ENCODE measurements around the gene WDR88. TPM values are rescaled to one million over a fixed set of nuclear protein-coding genes. Genes with fewer than 3 reads are reported as not detected.

The WDR88 gene
- total RNA-seq, 1 experiment from 2014 or later, result not detected

DNA sequence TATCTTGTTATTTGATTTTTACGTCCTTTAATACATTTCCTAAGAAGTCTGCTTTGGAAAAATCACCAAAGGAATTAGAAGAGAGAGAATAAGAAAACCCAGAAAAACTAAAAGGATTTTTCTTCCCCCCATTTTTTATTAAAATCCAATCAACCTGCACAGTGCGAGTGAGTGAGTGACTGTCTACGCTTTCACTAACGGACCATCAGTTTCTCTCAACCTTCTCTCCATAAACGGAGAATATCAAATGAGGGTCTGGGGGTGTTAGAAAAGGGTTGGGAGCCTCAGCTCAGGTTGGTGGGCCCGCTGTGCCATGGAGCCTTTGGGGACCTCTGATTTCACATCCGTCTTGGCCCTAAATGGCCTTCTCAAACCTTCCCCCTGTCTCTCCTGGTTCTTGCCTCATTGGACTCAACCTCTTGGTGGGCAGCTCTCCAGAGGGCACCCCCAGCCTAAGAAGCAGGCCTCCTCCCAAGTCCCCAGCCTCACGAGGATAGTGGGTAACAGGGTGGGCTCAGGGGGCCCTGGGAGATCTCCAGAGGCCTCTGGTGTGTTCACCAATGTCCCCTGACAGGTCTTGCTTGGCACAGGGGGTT is 61.5 kb downstream of the WDR88 start:
- no peak overlapping the region for H3K9ac ChIP-seq (ENCODE audit: low read length)
- H3K27ac ChIP-seq (ENCODE audit: low read length), result no peak overlapping the region
- H3K9me3 ChIP-seq (ENCODE audit: low read length), result no peaks in the 10 kb centered on the region
- H3K27me3 ChIP-seq (ENCODE audit: low read length), result no peaks in the 10 kb centered on the region
- no peaks in the 10 kb centered on the region for H4K20me1 ChIP-seq (ENCODE audit: insufficient read depth, low read depth, low read length)
- H3K36me3 ChIP-seq (ENCODE audit: insufficient read depth, low read length), result no peaks in the 10 kb centered on the region
- no peaks in the 10 kb centered on the region for H3K4me1 ChIP-seq (ENCODE audit: low read length)
- H3K4me3 ChIP-seq (ENCODE audit: low read length), result no peak overlapping the region
- no peak for DNase-seq
- no peak overlapping the region for H3K4me2 ChIP-seq (ENCODE audit: low read depth, low read length, poor library complexity, severe bottlenecking)
- no peaks in the 10 kb centered on the region for H3K79me2 ChIP-seq (ENCODE audit: low read length)
- H2AFZ ChIP-seq (ENCODE audit: low read length), result no peak overlapping the region
- no peaks in the 10 kb centered on the region for H3K9me2 ChIP-seq (replicated peaks; ENCODE audit: insufficient read depth, low read length)

DNA sequence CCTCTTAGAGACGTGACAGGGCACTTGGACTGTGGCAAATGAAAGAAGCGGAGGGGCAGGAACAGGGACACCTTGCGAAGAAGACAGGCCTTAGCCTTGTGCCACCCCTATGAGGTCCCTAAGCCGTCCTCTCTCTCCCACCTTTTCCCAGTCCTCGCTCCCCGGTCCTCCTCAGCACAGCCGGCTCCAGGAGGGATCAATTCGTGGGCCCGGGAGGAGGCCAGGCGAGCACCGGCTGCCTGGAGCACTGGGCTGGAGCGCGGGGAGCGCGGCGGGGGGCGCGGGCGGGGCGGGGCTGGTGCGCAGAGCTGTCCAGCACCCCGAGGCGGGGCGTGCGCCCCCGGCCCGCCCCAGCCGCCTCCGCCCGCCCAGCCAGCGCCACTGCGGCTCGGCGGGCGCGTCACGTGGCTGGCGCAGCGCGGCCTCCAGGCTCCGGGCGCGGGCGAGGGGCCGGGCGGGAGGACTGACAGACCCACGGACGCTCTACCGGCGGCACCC is 62.0 kb downstream of the WDR88 start, which contains the start of gene LRP3:
Gene LRP3, plus strand, starts transcription at position 466 of the 498 bp plus-strand sequence. CDS start 456 bp downstream, outside the sequence.
- H2AFZ ChIP-seq (ENCODE audit: low read length), result no peak within 1 kb of the TSS
- no peaks in the 10 kb centered on the region for H3K36me3 ChIP-seq (ENCODE audit: insufficient read depth, low read length)
- H4K20me1 ChIP-seq (ENCODE audit: insufficient read depth, low read depth, low read length), result no peaks in the 10 kb centered on the region
- no peak for DNase-seq
- no peak within 1 kb of the TSS for H3K4me2 ChIP-seq (ENCODE audit: low read depth, low read length, poor library complexity, severe bottlenecking)
- no peak within 1 kb of the TSS for H3K9ac ChIP-seq (ENCODE audit: low read length)
- H3K4me3 ChIP-seq (ENCODE audit: low read length), result no peak within 1 kb of the TSS
- no peak within 1 kb of the TSS for H3K27ac ChIP-seq (ENCODE audit: low read length)
- no peaks in the 10 kb centered on the region for H3K4me1 ChIP-seq (ENCODE audit: low read length)
- H3K79me2 ChIP-seq (ENCODE audit: low read length), result no peaks in the 10 kb centered on the region
- no peaks in the 10 kb centered on the region for H3K9me2 ChIP-seq (replicated peaks; ENCODE audit: insufficient read depth, low read length)
- H3K9me3 ChIP-seq (ENCODE audit: low read length), result no peaks in the 10 kb centered on the region
- H3K27me3 ChIP-seq (ENCODE audit: low read length), result no peaks in the 10 kb centered on the region

DNA sequence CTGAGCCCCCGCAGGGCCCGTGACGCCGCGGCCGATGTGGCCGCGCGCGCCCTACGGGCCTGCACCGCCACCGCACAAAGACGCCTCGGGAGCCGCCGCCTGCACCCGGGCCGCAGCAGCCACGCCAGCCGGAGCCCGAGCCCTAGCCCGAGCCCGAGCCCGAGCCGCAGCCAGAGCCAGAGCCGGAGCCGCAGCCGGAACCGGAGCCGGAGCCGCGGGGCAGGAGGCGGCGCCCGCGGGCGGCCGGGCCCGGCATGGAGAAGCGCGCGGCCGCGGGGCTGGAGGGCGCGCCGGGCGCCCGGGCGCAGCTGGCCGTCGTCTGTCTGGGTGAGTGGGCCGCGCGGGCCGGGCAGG is 62.6 kb downstream of the WDR88 start:
- no peaks in the 10 kb centered on the region for H3K4me1 ChIP-seq (ENCODE audit: low read length)
- H3K4me3 ChIP-seq (ENCODE audit: low read length), result no peak overlapping the region
- H3K4me2 ChIP-seq (ENCODE audit: low read depth, low read length, poor library complexity, severe bottlenecking), result no peak overlapping the region
- no peak overlapping the region for H3K27ac ChIP-seq (ENCODE audit: low read length)
- no peaks in the 10 kb centered on the region for H3K9me2 ChIP-seq (replicated peaks; ENCODE audit: insufficient read depth, low read length)
- no peaks in the 10 kb centered on the region for H3K36me3 ChIP-seq (ENCODE audit: insufficient read depth, low read length)
- H3K79me2 ChIP-seq (ENCODE audit: low read length), result no peaks in the 10 kb centered on the region
- no peaks in the 10 kb centered on the region for H3K27me3 ChIP-seq (ENCODE audit: low read length)
- H3K9me3 ChIP-seq (ENCODE audit: low read length), result no peaks in the 10 kb centered on the region
- no peaks in the 10 kb centered on the region for H4K20me1 ChIP-seq (ENCODE audit: insufficient read depth, low read depth, low read length)
- DNase-seq, result no peak
- no peak overlapping the region for H3K9ac ChIP-seq (ENCODE audit: low read length)
- H2AFZ ChIP-seq (ENCODE audit: low read length), result no peak overlapping the region

DNA sequence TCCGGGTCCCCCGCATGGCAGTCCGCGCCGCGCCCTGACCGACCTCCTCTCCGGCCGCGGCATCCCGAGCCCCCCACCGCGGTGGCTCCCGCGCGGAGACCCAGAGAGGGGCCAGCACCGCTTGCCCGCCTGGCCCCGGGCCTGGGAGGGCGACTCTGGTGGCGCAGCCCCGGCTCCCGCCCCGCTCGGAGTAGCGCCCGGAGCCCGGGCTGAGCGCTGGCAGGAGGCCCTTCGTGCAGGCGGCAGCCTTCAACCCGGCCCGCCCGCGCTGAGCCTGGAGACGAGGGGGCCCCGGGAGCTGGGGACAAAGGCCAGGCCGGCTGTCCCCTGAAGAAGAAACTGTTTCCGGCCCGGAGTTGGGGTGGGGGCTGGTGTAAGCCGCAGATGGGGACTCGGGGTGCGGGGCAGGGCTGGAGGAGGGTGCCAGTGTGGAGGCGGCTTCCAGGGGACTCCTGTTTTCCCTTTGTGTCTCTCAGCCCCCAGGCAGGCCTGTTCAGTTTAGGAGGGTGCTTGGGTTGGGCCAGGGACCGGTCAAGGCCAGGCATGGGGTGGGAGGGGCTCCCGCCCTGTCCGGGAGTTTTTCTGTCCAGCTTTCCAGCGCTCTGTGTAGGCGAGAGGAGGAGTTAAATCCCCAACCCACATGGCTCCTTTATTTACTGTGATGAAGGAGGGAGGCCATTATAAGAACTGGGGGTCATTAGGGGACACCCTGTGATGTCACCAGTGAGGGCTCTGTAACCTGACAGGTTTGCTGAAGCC is 63.2 kb downstream of the WDR88 start:
- Histone ChIP-seq H3K79me2 (ENCODE audit: low read length) (no peaks in the 10 kb centered on the region), H3K9ac (ENCODE audit: low read length) (no peak overlapping the region), H3K27me3 (ENCODE audit: low read length) (no peaks in the 10 kb centered on the region), H3K27ac (ENCODE audit: low read length) (no peak overlapping the region), H3K9me3 (ENCODE audit: low read length) (no peaks in the 10 kb centered on the region), H2AFZ (ENCODE audit: low read length) (no peak overlapping the region), H3K9me2 (replicated peaks; ENCODE audit: insufficient read depth, low read length) (no peaks in the 10 kb centered on the region), H3K4me2 (ENCODE audit: low read depth, low read length, poor library complexity, severe bottlenecking) (no peak overlapping the region), H4K20me1 (ENCODE audit: insufficient read depth, low read depth, low read length) (no peaks in the 10 kb centered on the region), H3K4me3 (ENCODE audit: low read length) (no peak overlapping the region), H3K4me1 (ENCODE audit: low read length) (no peaks in the 10 kb centered on the region), H3K36me3 (ENCODE audit: insufficient read depth, low read length) (no peaks in the 10 kb centered on the region)
- DNase-seq, result no peak

DNA sequence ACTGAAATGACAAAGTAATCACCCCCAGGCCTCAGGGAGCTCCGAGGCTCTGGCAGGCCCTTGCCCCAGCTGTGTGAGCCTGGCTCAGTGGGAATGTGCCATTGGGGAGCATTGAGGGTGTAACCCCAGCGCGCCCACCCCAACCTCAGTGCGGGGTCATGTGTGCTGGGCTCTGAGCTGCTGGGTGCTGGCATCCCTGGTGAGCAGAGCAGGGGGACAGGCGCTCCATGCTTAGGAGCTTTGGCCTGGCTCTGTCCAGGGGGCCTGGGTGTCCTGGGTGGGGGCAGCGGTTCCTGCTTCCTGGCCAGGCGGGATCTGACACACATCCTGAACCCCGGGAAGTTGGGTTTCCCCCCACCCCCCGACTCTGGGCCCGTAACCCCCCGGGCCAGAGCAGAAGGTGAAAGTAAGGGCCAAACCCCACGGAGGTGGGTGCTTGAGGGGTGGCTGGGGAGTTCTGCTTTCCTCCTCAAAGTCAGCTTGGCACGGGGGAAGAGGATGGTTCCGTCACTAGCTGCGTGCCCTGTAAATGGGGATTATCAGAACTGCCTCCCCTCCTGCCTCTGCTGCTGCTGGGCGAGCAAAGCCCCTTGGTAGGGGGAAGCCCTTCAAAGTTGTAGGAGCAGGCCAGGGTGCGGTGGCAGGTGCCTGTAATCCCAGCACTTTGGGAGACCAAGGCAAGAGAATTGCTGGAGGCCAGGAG is 63.9 kb downstream of the WDR88 start:
- Histone ChIP-seq H3K4me3 (ENCODE audit: low read length) (no peak overlapping the region), H3K27me3 (ENCODE audit: low read length) (no peaks in the 10 kb centered on the region), H3K4me2 (ENCODE audit: low read depth, low read length, poor library complexity, severe bottlenecking) (no peak overlapping the region), H3K9me2 (replicated peaks; ENCODE audit: insufficient read depth, low read length) (no peaks in the 10 kb centered on the region), H3K36me3 (ENCODE audit: insufficient read depth, low read length) (no peaks in the 10 kb centered on the region), H3K9ac (ENCODE audit: low read length) (no peak overlapping the region), H3K9me3 (ENCODE audit: low read length) (no peaks in the 10 kb centered on the region), H3K27ac (ENCODE audit: low read length) (no peak overlapping the region), H3K4me1 (ENCODE audit: low read length) (no peaks in the 10 kb centered on the region), H2AFZ (ENCODE audit: low read length) (no peak overlapping the region), H3K79me2 (ENCODE audit: low read length) (no peaks in the 10 kb centered on the region), H4K20me1 (ENCODE audit: insufficient read depth, low read depth, low read length) (no peaks in the 10 kb centered on the region)
- no peak for DNase-seq

DNA sequence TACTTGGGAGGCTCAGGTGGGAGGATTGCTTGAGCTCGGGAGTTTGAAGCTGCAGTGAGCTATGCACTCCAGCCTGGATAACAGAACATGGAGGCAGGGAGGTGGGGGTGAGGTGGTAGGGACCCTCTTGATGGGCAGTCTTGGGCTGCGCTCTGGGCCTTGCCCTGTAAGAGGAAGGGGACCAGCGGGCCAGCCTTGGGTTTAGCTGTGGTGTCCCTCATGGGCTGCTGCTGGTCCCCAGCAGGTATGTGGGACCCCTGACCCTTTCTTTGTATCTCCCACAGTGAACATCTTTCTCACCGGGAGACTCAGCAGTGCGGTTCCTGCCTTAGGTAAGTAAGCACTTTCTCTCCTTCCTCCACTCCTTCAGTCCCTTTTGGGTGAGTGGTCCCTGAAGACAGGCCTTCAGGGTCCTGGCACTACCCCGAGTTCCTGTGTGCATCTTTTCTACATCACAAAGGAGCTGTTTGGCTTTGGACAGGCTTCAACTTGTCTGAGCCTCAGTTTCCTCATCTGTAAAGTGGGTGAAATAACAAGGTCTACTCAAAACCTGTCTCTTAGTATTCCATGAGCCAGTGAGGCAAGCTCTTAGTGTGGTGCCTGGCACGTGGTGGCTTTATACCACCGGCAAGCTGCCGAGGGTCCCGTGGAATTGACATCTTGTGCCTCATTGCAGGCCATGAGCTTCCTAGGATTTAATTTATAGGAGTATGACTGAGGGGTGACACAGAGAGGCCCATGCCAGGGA is 64.7 kb downstream of the WDR88 start:
- H3K4me3 ChIP-seq (ENCODE audit: low read length), result no peak overlapping the region
- no peaks in the 10 kb centered on the region for H3K4me1 ChIP-seq (ENCODE audit: low read length)
- no peak overlapping the region for H3K4me2 ChIP-seq (ENCODE audit: low read depth, low read length, poor library complexity, severe bottlenecking)
- no peaks in the 10 kb centered on the region for H3K27me3 ChIP-seq (ENCODE audit: low read length)
- H3K36me3 ChIP-seq (ENCODE audit: insufficient read depth, low read length), result no peaks in the 10 kb centered on the region
- no peak overlapping the region for H3K27ac ChIP-seq (ENCODE audit: low read length)
- H3K9me3 ChIP-seq (ENCODE audit: low read length), result no peaks in the 10 kb centered on the region
- no peak for DNase-seq
- H3K9ac ChIP-seq (ENCODE audit: low read length), result no peak overlapping the region
- H3K9me2 ChIP-seq (replicated peaks; ENCODE audit: insufficient read depth, low read length), result no peaks in the 10 kb centered on the region
- no peaks in the 10 kb centered on the region for H4K20me1 ChIP-seq (ENCODE audit: insufficient read depth, low read depth, low read length)
- no peak overlapping the region for H2AFZ ChIP-seq (ENCODE audit: low read length)
- H3K79me2 ChIP-seq (ENCODE audit: low read length), result no peaks in the 10 kb centered on the region

DNA sequence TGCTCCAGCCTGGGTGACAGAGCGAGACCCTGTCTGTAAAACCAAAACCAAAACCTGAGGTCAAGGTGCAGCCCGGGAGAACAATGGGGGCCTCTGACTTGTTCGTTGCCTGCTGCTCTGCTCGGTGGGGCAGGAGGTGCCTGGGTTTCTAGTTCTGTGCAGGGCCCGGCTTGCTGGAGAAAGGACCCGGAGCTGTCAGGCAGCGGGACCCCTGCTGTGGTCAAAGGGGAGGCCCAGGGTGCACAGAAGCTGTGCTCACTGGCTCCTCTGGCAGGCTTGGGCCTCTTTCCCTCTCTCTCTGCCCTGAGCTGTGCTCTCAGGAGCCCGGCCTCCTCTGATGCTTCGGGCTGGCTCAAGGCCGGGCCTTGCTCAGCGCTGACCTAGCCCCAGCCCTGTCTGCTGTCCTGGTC is 65.7 kb downstream of the WDR88 start:
- no peak overlapping the region for H3K27ac ChIP-seq (ENCODE audit: low read length)
- H3K79me2 ChIP-seq (ENCODE audit: low read length), result no peaks in the 10 kb centered on the region
- no peaks in the 10 kb centered on the region for H4K20me1 ChIP-seq (ENCODE audit: insufficient read depth, low read depth, low read length)
- H3K9ac ChIP-seq (ENCODE audit: low read length), result no peak overlapping the region
- H3K4me2 ChIP-seq (ENCODE audit: low read depth, low read length, poor library complexity, severe bottlenecking), result no peak overlapping the region
- H3K9me3 ChIP-seq (ENCODE audit: low read length), result no peaks in the 10 kb centered on the region
- H3K9me2 ChIP-seq (replicated peaks; ENCODE audit: insufficient read depth, low read length), result no peaks in the 10 kb centered on the region
- H3K4me3 ChIP-seq (ENCODE audit: low read length), result no peak overlapping the region
- H3K27me3 ChIP-seq (ENCODE audit: low read length), result no peaks in the 10 kb centered on the region
- H2AFZ ChIP-seq (ENCODE audit: low read length), result no peak overlapping the region
- no peaks in the 10 kb centered on the region for H3K36me3 ChIP-seq (ENCODE audit: insufficient read depth, low read length)
- H3K4me1 ChIP-seq (ENCODE audit: low read length), result no peaks in the 10 kb centered on the region
- DNase-seq, result no peak

DNA sequence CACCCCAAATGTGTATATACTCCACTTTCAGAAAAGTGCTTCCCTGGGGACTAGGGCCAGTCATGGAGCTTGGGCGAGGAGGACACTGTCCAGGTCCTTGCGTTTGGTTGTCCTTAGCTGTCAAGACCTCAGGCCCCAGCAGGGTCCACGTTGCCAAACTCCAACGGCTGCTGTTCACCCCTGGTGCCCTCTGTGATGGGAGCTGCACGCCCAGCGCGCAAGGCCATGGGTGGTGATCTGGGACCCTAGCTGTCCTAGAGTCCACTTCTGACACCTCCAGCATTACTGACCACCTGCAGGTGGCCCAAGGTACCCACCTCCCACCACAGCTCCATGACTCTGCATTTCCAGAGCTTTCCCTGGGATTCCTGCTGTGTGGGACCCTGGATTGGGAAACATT is 66.3 kb downstream of the WDR88 start:
- no peak overlapping the region for H3K4me3 ChIP-seq (ENCODE audit: low read length)
- no peaks in the 10 kb centered on the region for H3K9me3 ChIP-seq (ENCODE audit: low read length)
- no peaks in the 10 kb centered on the region for H4K20me1 ChIP-seq (ENCODE audit: insufficient read depth, low read depth, low read length)
- H3K9ac ChIP-seq (ENCODE audit: low read length), result no peak overlapping the region
- H3K27me3 ChIP-seq (ENCODE audit: low read length), result no peaks in the 10 kb centered on the region
- DNase-seq, result no peak
- no peak overlapping the region for H2AFZ ChIP-seq (ENCODE audit: low read length)
- no peaks in the 10 kb centered on the region for H3K9me2 ChIP-seq (replicated peaks; ENCODE audit: insufficient read depth, low read length)
- no peak overlapping the region for H3K4me2 ChIP-seq (ENCODE audit: low read depth, low read length, poor library complexity, severe bottlenecking)
- no peak overlapping the region for H3K27ac ChIP-seq (ENCODE audit: low read length)
- no peaks in the 10 kb centered on the region for H3K4me1 ChIP-seq (ENCODE audit: low read length)
- H3K79me2 ChIP-seq (ENCODE audit: low read length), result no peaks in the 10 kb centered on the region
- no peaks in the 10 kb centered on the region for H3K36me3 ChIP-seq (ENCODE audit: insufficient read depth, low read length)

All from Karpas-422 (cell line).